Left forelimb (tissue), 1 donor: ENCODE data around the gene HGFAC.

Experiments
- DNase-seq: peaks from one replicate; pipeline ENCODE4 v3.0.0-alpha.2; 2018; ENCODE audit warnings: low spot score

HGFAC gene

DNA sequence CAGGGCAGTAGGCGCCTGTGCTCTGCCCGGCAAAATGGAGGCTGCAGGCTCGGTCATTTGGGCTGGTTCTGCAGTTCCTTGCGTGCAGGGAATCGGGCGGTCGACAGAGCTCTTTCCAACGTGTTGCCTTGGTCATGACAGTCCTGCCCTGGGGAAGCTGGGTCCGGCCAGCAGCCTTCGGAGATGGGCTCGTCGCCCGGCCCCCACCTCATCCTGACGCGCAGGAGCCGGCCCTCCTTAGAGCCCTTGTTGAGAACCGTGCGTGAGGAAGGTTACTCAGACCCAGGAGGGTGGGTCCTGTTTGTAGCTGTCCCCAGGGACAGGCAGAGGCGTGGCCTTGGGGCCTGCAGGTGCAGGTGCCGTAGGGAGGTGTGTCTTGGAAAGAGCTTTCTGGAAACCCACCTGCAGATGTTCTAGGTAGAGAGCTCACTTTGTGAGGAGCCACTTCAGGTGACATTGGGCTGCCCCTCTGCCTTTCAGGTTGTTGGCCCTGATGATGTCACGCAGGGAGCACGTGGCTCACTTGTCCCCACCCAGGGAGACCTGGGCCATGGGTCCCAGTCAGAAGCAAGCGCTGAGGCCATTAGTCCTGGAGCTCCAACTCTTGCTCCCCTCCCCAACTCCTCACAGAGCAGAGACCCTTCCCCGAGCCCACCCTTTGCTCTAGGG, 15.2 kb upstream of the HGFAC start:
- DNase-seq: no peak

DNA sequence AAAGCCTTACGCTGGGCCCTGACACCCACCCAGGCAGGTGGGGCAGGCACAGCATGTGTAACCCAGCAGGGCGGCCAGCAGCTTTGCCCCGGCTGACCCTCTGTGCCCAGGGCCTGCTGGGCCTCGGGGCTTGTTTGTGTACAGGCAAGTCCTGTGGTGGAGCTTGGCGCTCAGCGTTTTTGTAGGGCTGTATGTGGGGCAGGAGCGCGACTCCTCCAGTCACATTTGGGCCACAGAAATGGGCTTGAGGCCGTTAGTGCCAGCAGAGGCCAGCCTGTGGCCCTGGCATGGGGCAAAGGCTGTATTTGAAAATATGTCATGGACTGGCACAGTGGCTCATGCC, 14.7 kb upstream of the HGFAC start:
- DNase-seq: no peak

DNA sequence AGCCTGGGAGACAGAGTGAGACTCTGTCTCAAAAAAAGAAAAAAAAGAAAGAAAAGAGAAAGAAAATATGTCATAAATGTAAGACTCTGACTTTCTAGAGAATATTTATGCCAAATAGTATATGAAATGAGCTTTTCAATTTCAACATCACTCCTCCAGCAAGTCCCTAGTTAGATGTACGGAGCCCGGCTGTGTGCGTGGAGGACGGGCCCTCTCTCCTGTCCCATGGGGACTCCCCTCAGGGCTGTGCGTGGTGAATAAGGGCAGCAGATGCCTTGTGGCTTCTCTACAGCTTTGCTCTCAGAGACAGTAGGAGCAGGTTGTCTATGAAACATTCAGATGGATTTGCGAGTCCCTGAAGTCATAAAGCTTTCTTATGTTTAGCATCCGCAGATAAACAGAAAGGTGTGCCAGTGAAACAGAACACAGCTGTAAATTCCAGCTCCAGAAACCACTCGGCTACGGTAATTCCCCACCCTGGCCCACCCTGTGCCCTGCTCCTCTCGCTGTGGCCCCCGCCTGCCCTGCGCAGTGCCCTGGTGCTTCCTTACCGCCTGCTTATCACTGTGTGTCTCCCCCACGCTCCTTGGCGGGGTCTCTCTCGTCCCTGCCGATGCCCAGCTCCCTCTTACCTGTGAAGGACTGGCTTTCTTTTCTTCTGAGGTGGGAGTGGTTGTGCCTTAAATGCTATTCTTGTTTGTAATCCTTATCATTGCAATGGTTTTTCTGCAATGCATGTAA, 13.9 kb upstream of the HGFAC start:
- DNase-seq: no peak

DNA sequence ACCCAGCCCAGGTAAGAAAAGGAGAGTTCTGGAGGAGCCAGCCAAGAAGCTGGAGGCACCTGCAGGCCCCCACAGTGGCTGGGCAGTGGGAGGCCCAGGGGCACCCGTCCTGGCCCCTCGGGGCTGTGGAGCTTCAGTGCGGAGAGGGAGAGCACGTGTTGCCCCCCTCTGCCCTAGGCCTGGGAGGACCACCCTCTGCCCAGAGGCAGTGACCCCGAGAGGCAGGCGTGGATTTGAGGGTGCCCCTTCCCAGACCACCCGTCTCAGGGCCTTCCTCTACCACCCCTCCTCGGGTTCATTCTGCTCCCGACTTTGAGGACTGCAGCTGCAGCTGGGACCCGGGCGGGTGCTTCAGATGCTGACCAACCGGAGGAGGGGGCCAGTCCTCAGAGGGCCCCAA, 12.1 kb upstream of the HGFAC start:
- DNase-seq: no peak

DNA sequence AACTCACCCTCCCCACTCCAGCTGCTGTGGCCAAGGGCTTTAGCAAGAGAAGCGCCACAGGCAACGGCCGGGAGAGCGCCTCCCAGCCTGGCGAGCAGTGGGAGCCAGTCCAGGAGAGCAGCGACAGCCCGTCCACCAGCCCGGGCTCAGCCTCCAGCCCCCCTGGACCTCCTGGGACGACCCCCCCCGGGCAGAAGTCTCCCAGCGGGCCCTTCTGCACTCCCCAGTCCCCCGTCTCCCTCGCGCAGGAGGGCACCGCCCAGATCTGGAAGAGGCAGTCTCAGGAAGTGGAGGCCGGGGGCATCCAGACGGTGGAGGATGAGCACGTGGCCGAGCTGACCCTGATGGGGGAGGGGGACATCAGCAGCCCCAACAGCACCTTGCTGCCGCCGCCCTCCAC, 11.2 kb upstream of the HGFAC start:
- no peak for DNase-seq

DNA sequence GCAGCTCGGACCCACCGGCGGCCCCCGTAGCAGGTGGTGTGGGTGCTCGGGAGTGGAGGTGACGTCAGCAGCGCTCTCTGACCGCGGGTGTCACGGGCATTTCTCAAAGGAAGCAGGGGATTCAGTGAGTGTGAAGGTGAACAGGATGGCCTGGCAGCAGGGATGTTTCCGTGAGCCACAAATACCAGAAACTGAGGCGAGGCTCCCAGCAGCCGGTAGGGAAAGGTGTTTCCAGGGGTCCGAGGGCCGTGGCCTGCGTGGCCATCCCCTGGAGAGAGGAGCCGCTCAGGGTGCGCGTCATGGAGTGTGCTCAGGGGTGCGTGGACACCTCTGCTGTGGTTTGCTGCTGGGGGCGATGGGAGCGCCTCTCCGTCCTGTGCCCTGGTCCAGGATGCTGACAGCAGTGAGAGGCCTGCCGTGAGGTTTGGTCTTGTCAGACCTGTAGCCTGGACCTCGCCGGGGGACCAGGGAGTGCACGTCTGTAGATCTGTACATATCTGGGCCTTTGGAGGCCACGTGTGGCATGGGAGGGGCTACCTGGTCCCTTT, 10.2 kb upstream of the HGFAC start:
- no peak for DNase-seq

DNA sequence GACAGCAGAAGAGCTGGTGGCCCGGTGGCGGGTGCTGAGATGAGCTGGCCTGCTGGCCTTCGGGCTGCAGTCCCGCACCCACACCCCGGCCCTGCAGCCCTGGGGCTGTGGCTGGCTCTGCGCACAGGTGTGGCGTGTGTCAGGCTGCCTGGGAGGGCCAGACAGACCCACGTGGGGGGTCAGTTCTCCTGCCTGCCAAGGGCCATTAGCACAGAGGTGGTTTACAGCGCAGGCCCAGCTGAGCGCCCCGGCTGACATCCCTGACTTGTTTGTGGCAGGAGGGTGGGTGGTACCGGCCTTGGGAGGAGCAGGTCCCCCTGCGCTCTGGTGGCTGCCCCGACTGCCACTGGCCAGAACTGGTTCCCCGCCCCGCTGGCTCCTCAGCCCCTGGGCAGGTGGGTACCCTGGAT, 9.4 kb upstream of the HGFAC start:
- DNase-seq: no peak

DNA sequence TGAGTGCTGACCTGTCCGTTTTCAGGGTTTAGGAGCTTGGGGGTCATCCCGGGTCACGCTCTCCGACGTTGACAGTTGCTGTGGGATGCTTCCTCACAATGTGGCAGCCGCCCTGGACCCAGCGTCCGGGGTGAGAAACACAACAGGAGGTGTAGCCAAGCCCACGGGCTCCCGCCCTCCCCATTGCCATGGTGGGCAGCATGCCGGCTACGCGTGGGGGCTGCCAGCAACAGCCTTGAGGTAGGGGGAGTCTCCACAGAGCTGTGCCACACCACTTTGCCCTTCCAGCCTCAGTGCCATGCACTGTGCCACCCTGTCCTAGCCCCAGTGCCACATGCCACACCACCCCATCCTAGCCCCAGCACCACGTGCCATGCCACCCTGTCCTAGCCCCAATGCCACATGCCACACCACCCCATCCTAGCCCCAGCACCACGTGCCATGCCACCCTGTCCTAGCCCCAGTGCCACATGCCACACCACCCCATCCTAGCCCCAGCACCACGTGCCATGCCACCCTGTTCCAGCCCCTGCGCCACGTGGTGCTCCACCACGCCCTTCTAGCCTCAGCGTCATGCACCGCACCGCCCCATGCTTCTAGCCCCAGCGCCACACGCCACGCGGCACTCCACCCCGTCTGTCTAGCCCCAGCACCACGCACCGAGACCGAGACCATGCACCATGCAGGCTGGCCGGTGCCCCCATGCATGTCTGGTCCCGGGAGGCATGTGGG, 8.5 kb upstream of the HGFAC start:
- DNase-seq: no peak

DNA sequence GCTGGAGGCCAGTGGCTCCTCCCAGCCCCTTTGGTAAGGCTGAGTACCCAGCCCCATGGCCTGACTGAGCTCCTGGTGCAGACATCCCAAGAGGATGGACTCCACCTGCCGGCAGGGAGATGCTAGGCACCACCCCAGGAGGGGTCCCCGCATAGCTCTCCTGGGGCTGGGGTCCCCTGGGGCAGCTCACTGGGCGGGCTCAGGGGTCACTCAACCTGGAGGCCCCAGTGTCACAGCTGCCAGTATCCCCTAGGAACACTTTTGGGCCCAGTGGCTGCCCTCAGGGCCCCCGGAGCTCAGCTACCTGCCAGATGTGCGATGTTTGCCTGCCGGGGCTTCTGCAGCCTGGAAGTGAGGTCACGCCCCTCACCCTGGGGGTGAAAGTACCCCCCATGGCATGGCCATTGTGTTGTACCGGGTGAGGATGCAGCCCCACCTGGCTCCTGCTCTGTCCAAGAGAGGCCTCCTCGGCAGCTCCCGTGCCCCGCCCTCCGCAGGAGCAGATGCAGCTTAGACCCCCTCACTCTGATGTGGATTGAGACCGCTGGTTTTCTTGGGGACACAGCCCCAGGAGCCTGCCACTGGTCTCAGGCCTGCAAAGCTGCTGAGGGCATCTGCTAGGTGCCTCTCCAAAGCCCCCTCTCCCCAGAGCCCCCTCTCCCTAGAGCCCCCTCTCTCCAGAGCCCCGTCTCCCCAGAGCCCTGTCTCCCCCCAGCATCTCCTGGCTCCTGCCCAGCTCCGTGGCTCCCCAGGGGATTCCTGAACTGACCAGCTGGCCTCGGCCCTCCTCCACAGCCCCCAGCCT, 6.7 kb upstream of the HGFAC start:
- DNase-seq: no peak

DNA sequence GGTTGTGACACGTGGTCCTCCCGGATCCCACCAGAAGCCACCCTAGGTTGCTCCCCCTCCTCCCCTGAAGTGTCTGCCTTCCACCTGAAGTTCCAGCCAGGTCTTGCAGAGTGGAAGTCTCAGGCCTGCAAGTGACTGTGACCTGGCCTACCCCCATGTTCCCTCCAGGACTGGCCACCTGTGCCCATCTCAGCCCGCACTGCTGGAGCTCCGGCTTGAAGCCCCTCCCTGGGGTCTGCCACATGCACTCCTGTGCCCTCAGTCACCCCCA, 6.1 kb upstream of the HGFAC start:
- DNase-seq: no peak

DNA sequence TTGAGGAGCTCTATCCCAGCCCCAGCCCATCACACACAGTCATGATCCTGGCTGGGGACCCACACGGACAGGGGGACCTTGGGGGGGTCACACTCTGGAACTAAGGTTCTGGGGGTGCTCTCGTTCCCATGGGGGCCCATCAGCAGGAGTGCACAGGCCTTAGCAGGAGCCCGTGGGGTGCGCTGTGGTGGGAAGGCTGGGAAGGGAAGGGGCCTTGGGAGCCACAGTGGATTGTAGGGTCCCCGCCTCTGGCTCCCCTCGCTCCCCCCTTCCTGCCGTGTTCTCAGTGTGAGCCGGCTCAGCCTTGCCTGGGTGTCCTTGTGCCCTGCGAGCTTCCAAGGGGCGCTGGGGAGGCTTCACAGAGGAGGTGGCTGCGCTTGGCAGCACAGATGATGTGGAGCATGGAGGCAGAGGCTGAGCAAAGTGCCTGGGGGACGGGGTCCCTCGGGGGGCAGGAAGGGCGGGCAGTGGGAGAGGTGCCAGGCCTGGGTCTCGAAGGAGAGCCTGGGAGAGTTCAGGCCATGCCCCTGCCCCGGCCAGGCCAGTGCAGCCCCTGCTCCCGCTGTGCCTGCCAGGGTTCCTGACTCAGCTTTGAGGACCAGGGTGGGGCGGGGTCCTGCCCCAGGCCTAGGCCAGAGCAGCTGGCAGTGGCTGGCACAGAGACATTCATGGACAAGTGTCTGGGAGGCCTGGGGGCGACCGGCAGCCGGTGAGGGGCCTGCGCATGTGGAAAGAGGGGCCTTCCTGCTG, 5.5 kb upstream of the HGFAC start:
- no peak for DNase-seq

DNA sequence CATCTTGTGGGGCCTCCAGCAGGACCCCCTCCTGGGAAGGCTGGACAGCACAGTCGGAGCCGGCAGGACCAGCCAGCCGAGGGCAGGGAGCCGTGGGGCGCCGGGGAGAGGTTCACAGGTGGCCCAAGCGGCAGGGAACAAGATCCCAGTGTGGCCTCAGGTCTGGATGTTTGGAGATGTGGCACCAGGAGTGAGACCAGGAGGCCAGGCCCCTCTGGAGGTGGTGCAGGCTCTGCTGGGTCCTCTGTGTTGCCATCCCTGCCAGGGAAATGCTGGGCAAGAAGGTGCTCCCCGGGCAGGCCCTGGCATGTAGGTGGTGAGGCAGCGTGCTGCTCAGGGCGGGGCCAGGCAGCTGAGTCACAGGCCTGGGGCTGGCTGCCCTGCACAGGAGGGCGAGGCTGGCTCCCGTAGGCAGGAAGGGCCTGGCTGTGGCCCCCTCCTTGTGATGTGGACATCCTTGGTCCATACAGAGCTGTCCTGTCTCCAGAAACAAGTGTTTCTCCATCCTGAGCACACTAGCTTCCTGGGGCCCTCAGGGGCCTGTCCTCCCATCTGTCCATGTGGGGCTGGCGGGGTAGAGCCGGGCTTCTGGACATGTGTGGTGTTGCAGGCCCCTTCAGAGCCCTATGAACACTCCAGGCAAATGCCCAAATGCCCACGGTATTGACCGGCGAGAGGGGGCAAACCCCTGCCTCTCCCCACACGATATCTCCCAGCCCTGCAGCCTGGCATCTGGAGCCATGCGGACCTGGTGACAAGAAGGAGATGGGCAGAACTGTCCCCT, 4.8 kb upstream of the HGFAC start:
- DNase-seq: no peak

- no peak for DNase-seq
These were observed 4.2 kb upstream of the HGFAC start for GRCh38 chr4:3437582-3437936.

- DNase-seq: no peak
These were observed 3.5 kb upstream of the HGFAC start for GRCh38 chr4:3437998-3438846.

- DNase-seq: no peak
These were observed 3.0 kb upstream of the HGFAC start for GRCh38 chr4:3438847-3439180.

- no peak for DNase-seq
These were observed 2.4 kb upstream of the HGFAC start for GRCh38 chr4:3439391-3439790.

DNA sequence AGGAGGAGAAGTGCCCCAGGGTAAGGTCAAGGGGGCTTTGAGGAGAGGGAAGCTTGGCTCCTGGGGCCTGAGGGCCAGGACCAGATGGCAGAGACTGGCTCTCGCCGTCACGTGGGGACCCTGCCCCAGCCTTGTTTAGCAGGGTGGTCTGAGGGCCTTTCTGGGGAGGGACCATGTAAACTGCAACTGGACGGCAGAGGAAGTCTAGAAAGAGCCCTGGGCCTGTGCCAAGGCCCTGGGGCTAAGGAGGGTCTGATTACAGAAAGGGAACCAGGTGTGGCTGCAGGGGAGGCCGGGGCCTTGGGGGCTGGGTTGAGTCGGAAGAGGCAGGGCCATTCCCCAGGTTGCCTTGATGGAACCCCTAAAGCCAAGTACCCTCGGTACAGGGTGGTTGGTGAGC, 1.8 kb upstream of the HGFAC start:
- DNase-seq: no peak

GRCh38 chr4:3440979-3441500, 728 bp upstream of the HGFAC start:
- no peak for DNase-seq

DNA sequence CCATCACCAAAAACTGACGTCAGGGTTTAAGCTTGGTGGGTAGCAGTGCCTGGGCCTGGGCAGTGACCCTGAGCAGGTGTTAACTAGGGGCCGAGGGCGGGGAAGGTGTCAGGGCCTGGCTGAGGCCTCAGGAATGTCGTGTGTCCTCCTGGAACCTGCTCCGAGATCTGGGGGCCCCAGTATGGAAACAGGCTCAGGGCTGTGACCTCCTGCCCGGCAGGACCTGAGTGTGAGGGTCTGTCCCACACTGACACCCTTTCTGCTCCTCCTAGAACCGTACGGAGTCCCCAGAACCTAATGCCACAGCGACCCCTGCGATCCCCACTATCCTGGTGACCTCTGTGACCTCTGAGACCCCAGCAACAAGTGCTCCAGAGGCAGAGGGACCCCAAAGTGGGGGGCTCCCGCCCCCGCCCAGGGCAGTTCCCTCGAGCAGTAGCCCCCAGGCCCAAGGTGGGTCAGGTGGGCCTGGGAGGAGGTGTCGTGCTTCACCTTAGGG, 741 bp downstream of the HGFAC start:
- no peak for DNase-seq
